GM12892 (cell line): Measurements from ENCODE around the gene FCN2.

Source experiments
- POLR2A ChIP-seq: IDR thresholded peaks from 2 replicates; pipeline ENCODE4 v1.6.1; 2011; ENCODE audit warnings: low read depth, low read length, control low read depth
- POLR2AphosphoS5 ChIP-seq: IDR thresholded peaks from 2 replicates; pipeline ENCODE4 v1.6.1; 2011; ENCODE audit warnings: low read depth, low read length, control low read depth

- no peak for TF ChIP-seq POLR2A
- TF ChIP-seq POLR2AphosphoS5: no peak
These were observed 18.8 kb upstream of the FCN2 start for GRCh38 chr9:134861595-134862334.
